Ovary (tissue), 3 donors: Measurements from ENCODE around the gene ZDHHC22.

ENCODE experiments used
- EP300 ChIP-seq: sonication (generic); formaldehyde crosslinking; IDR thresholded peaks from one replicate; pipeline ENCODE4 v1.6.1; 2017; ENCODE audit warnings: antibody characterized with exemption
- TF ChIP-seq, protein P1 (sequence below), 3 donors: fragments of 450-650 bp in 2 of 3; fragments of 200-600 bp in 1 of 3; IDR thresholded peaks; one replicate each; pipeline versions ENCODE4 v1.5.1 to v1.8.0; 2016 to 2022; ENCODE audit warnings: antibody characterized with exemption in 3 of 3, mild to moderate bottlenecking in 1 of 3
- donor health status: DM: no; HTN: no; CAD: no.

DNA sequence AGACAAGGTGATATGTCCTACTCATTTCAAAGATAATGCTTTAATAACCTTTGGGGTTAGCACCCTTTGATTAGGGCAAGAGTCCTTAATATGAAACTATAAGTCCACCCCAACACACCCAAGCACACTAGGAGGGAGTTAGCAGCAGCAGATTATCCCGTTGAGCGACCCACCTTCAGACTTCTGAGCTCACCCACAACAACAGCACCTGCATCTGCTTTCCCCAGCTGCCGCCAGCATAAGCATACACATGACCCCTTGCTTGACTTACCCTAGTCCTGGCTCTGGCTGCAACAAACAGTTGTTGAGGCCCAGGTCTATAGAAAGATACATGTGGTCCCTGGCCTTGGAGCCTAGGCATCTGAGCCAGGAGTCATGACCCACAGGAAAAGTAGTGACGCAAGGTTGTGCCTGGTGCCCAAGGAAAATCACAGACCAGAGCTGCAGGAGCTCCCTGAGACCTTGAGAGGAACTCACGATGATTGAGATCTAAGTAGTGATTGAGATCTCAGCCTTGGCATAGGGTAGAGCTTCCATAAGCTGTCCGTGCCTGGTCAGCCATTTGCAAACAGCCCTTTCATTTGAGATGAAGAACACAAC, 19.0 kb downstream of the ZDHHC22 start:
- TF ChIP-seq, protein P1, sequence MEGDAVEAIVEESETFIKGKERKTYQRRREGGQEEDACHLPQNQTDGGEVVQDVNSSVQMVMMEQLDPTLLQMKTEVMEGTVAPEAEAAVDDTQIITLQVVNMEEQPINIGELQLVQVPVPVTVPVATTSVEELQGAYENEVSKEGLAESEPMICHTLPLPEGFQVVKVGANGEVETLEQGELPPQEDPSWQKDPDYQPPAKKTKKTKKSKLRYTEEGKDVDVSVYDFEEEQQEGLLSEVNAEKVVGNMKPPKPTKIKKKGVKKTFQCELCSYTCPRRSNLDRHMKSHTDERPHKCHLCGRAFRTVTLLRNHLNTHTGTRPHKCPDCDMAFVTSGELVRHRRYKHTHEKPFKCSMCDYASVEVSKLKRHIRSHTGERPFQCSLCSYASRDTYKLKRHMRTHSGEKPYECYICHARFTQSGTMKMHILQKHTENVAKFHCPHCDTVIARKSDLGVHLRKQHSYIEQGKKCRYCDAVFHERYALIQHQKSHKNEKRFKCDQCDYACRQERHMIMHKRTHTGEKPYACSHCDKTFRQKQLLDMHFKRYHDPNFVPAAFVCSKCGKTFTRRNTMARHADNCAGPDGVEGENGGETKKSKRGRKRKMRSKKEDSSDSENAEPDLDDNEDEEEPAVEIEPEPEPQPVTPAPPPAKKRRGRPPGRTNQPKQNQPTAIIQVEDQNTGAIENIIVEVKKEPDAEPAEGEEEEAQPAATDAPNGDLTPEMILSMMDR (IDR thresholded peaks at IDR 0.05): no peak
- no peak for TF ChIP-seq EP300
